ENCODE data around the gene ORM2. TPM values are rescaled to one million over a fixed set of nuclear protein-coding genes. Genes with fewer than 3 reads are reported as not detected.

ORM2 gene
- total RNA-seq, 2 donors from 2014 or later = not detected

- Mint-ChIP-seq H3K27me3 (no peaks in the 10 kb centered on the region), H3K4me3 (no peak overlapping the region), H3K9me3 (no peaks in the 10 kb centered on the region), H3K27ac (peak overlapping the region; percentile 85), H3K36me3 (ENCODE audit: low read depth) (peaks cover 100% of the 10 kb centered on the region), H3K4me1 (peaks cover 15% of the 10 kb centered on the region)
- no peak for ATAC-seq (replicated peaks)
Measured at GRCh38 chr9:114355821-114356220, 26.2 kb downstream of the ORM2 start.

- no peak overlapping the region for H3K4me3 Mint-ChIP-seq
- ATAC-seq (replicated peaks) = no peak
- H3K36me3 Mint-ChIP-seq (ENCODE audit: low read depth) = peaks cover 100% of the 10 kb centered on the region
- H3K27me3 Mint-ChIP-seq = no peaks in the 10 kb centered on the region
- H3K9me3 Mint-ChIP-seq = no peaks in the 10 kb centered on the region
- peaks cover 23% of the 10 kb centered on the region for H3K4me1 Mint-ChIP-seq
- peak overlapping the region; percentile 85 for H3K27ac Mint-ChIP-seq
Measured at GRCh38 chr9:114356792-114357191, 27.1 kb downstream of the ORM2 start.

GRCh38 chr9:114357360-114357759 lies 27.7 kb downstream of the ORM2 start:
- Mint-ChIP-seq H3K36me3 (ENCODE audit: low read depth) (peaks cover 100% of the 10 kb centered on the region), H3K27me3 (no peaks in the 10 kb centered on the region), H3K9me3 (no peaks in the 10 kb centered on the region), H3K27ac (peak overlapping the region; percentile 77), H3K4me3 (no peak overlapping the region), H3K4me1 (peaks cover 23% of the 10 kb centered on the region)
- no peak for ATAC-seq (replicated peaks)

- H3K4me3 Mint-ChIP-seq = no peak overlapping the region
- no peaks in the 10 kb centered on the region for H3K9me3 Mint-ChIP-seq
- H3K4me1 Mint-ChIP-seq = peaks cover 26% of the 10 kb centered on the region
- ATAC-seq (replicated peaks) = no peak
- H3K27ac Mint-ChIP-seq = peak overlapping the region; percentile 77
- peaks cover 100% of the 10 kb centered on the region for H3K36me3 Mint-ChIP-seq (ENCODE audit: low read depth)
- H3K27me3 Mint-ChIP-seq = no peaks in the 10 kb centered on the region
Measured at GRCh38 chr9:114357911-114358328, 28.3 kb downstream of the ORM2 start.

GRCh38 chr9:114359801-114360200 lies 30.1 kb downstream of the ORM2 start:
- H3K4me3 Mint-ChIP-seq = no peak overlapping the region
- H3K4me1 Mint-ChIP-seq = peaks cover 44% of the 10 kb centered on the region
- H3K36me3 Mint-ChIP-seq (ENCODE audit: low read depth) = peaks cover 100% of the 10 kb centered on the region
- H3K27ac Mint-ChIP-seq = peak overlapping the region; percentile 90
- no peak for ATAC-seq (replicated peaks)
- no peaks in the 10 kb centered on the region for H3K9me3 Mint-ChIP-seq
- no peaks in the 10 kb centered on the region for H3K27me3 Mint-ChIP-seq

GRCh38 chr9:114361542-114361941 lies 31.9 kb downstream of the ORM2 start:
- Mint-ChIP-seq H3K4me1 (peaks cover 51% of the 10 kb centered on the region), H3K27me3 (no peaks in the 10 kb centered on the region), H3K36me3 (ENCODE audit: low read depth) (peaks cover 100% of the 10 kb centered on the region), H3K27ac (peak overlapping the region; percentile 90), H3K4me3 (no peak overlapping the region), H3K9me3 (no peaks in the 10 kb centered on the region)
- no peak for ATAC-seq (replicated peaks)

- no peaks in the 10 kb centered on the region for H3K27me3 Mint-ChIP-seq
- no peak overlapping the region for H3K4me3 Mint-ChIP-seq
- H3K9me3 Mint-ChIP-seq = no peaks in the 10 kb centered on the region
- H3K36me3 Mint-ChIP-seq (ENCODE audit: low read depth) = peaks cover 100% of the 10 kb centered on the region
- ATAC-seq (replicated peaks) = no peak
- H3K4me1 Mint-ChIP-seq = peaks cover 56% of the 10 kb centered on the region
- peak overlapping the region; percentile 98 for H3K27ac Mint-ChIP-seq
Measured at GRCh38 chr9:114362394-114362793, 32.7 kb downstream of the ORM2 start.

- peak; percentile 60 for ATAC-seq (replicated peaks)
- H3K9me3 Mint-ChIP-seq = no peaks in the 10 kb centered on the region
- H3K36me3 Mint-ChIP-seq (ENCODE audit: low read depth) = peaks cover 100% of the 10 kb centered on the region
- no peaks in the 10 kb centered on the region for H3K27me3 Mint-ChIP-seq
- H3K4me3 Mint-ChIP-seq = peak overlapping the region; percentile 77
- H3K4me1 Mint-ChIP-seq = peaks cover 57% of the 10 kb centered on the region
- H3K27ac Mint-ChIP-seq = peak overlapping the region; percentile 98
Measured at GRCh38 chr9:114363424-114363823, 33.8 kb downstream of the ORM2 start.

GRCh38 chr9:114364134-114365041 lies 34.7 kb downstream of the ORM2 start:
- Mint-ChIP-seq H3K4me3 (peak overlapping the region; percentile 77), H3K9me3 (no peaks in the 10 kb centered on the region), H3K36me3 (ENCODE audit: low read depth) (peaks cover 100% of the 10 kb centered on the region), H3K27ac (peak overlapping the region; percentile 98), H3K27me3 (no peaks in the 10 kb centered on the region), H3K4me1 (peaks cover 57% of the 10 kb centered on the region)
- peak; percentile 45 for ATAC-seq (replicated peaks)

- H3K36me3 Mint-ChIP-seq (ENCODE audit: low read depth) = peaks cover 100% of the 10 kb centered on the region
- no peaks in the 10 kb centered on the region for H3K27me3 Mint-ChIP-seq
- ATAC-seq (replicated peaks) = no peak
- H3K4me3 Mint-ChIP-seq = peak overlapping the region; percentile 77
- H3K27ac Mint-ChIP-seq = peak overlapping the region; percentile 98
- no peaks in the 10 kb centered on the region for H3K9me3 Mint-ChIP-seq
- H3K4me1 Mint-ChIP-seq = peaks cover 60% of the 10 kb centered on the region
Measured at GRCh38 chr9:114365194-114365593, 35.5 kb downstream of the ORM2 start.

- H3K27me3 Mint-ChIP-seq = no peaks in the 10 kb centered on the region
- H3K36me3 Mint-ChIP-seq (ENCODE audit: low read depth) = peaks cover 100% of the 10 kb centered on the region
- peak overlapping the region; percentile 79 for H3K4me3 Mint-ChIP-seq
- H3K4me1 Mint-ChIP-seq = peaks cover 50% of the 10 kb centered on the region
- ATAC-seq (replicated peaks) = peak; percentile 76
- peak overlapping the region; percentile 89 for H3K27ac Mint-ChIP-seq
- H3K9me3 Mint-ChIP-seq = no peaks in the 10 kb centered on the region
Measured at GRCh38 chr9:114366334-114367128, 36.9 kb downstream of the ORM2 start.

- no peak for ATAC-seq (replicated peaks)
- peaks cover 100% of the 10 kb centered on the region for H3K36me3 Mint-ChIP-seq (ENCODE audit: low read depth)
- no peaks in the 10 kb centered on the region for H3K9me3 Mint-ChIP-seq
- H3K27ac Mint-ChIP-seq = peak overlapping the region; percentile 89
- peak overlapping the region; percentile 79 for H3K4me3 Mint-ChIP-seq
- peaks cover 57% of the 10 kb centered on the region for H3K4me1 Mint-ChIP-seq
- no peaks in the 10 kb centered on the region for H3K27me3 Mint-ChIP-seq
Measured at GRCh38 chr9:114367366-114367765, 37.7 kb downstream of the ORM2 start.

GRCh38 chr9:114367772-114368569 lies 38.3 kb downstream of the ORM2 start:
- Mint-ChIP-seq H3K9me3 (no peaks in the 10 kb centered on the region), H3K4me1 (peaks cover 58% of the 10 kb centered on the region)
- no peak for ATAC-seq (replicated peaks)

More at GRCh38 chr9:114367772-114368569, 38.3 kb downstream of the ORM2 start:
- H3K27ac Mint-ChIP-seq = peak overlapping the region; percentile 89
- peak overlapping the region; percentile 79 for H3K4me3 Mint-ChIP-seq
- H3K36me3 Mint-ChIP-seq (ENCODE audit: low read depth) = peaks cover 100% of the 10 kb centered on the region
- H3K27me3 Mint-ChIP-seq = no peaks in the 10 kb centered on the region

All from activated T-helper 17 cell treated with anti-CD3 and anti-CD28 coated beads, Interleukin-2, amount 50 U/mL, for 72 hours (primary cell).